Neural progenitor cell (in vitro differentiated cells): ENCODE measurements around the gene SP100. TPM values are rescaled to one million over a fixed set of nuclear protein-coding genes. Genes with fewer than 3 reads are reported as not detected.

ENCODE experiments used
- DNase-seq: peaks from one replicate; pipeline ENCODE4 v3.0.0-alpha.2; 2016; ENCODE audit warnings: low spot score
- H2AFZ ChIP-seq: fragments of 200-600 bp; sonication (generic); replicated peaks from 2 replicates; pipeline ENCODE4 v1.6.1; 2016; ENCODE audit warnings: antibody characterized with exemption
- H3F3A ChIP-seq: fragments of 200-600 bp; sonication (generic); 2 replicates; pipeline ENCODE4 v1.6.1; 2016; ENCODE audit warnings: antibody characterized with exemption, low read depth
- H3K27ac ChIP-seq: fragments of 200-600 bp; sonication (generic); 2 replicates; pipeline ENCODE4 v1.5.1; 2016; ENCODE audit warnings: mild to moderate bottlenecking
- H3K27me3 ChIP-seq: fragments of 200-600 bp; sonication (generic); 2 replicates; pipeline ENCODE4 v1.6.1; 2016; ENCODE audit warnings: mild to moderate bottlenecking, moderate library complexity
- H3K36me3 ChIP-seq: fragments of 200-600 bp; sonication (generic); 2 replicates; pipeline ENCODE4 v1.5.1; 2016
- H3K4me1 ChIP-seq: fragments of 200-600 bp; sonication (generic); 2 replicates; pipeline ENCODE4 v1.6.1; 2016; ENCODE audit warnings: mixed run types
- H3K4me2 ChIP-seq: fragments of 200-600 bp; sonication (generic); 2 replicates; pipeline ENCODE4 v1.6.1; 2016
- H3K4me3 ChIP-seq: fragments of 200-600 bp; sonication (generic); 2 replicates; pipeline ENCODE4 v1.5.1; 2016
- H3K79me2 ChIP-seq: fragments of 200-600 bp; sonication (generic); 2 replicates; pipeline ENCODE4 v1.6.1; 2016; ENCODE audit warnings: low read depth
- H3K9ac ChIP-seq: fragments of 200-600 bp; sonication (generic); 2 replicates; pipeline ENCODE4 v1.6.1; 2016
- H3K9me3 ChIP-seq: fragments of 200-600 bp; sonication (generic); 2 replicates; pipeline ENCODE4 v1.5.1; 2016; ENCODE audit warnings: low read depth
- H4K20me1 ChIP-seq: fragments of 200-600 bp; sonication (generic); 2 replicates; pipeline ENCODE4 v1.6.1; 2016; ENCODE audit warnings: low read depth
- H3K27ac Mint-ChIP-seq: 3 replicates; pipeline ENCODE4 v1.8.0; 2021; ENCODE audit warnings: mixed read lengths
- H3K27me3 Mint-ChIP-seq: 2 replicates; pipeline ENCODE4 v1.8.0; 2022; ENCODE audit warnings: low read depth, mild to moderate bottlenecking, inconsistent platforms, moderate library complexity, mixed read lengths; ENCODE audit not compliant: insufficient read depth
- H3K36me3 Mint-ChIP-seq: 3 replicates; pipeline ENCODE4 v1.8.0; 2021; ENCODE audit warnings: mixed read lengths
- H3K4me1 Mint-ChIP-seq: 3 replicates; pipeline ENCODE4 v1.8.0; 2021; ENCODE audit warnings: mixed read lengths
- H3K4me3 Mint-ChIP-seq: 3 replicates; pipeline ENCODE4 v1.8.0; 2021; ENCODE audit warnings: mild to moderate bottlenecking, moderate library complexity, mixed read lengths
- H3K9me3 Mint-ChIP-seq: 3 replicates; pipeline ENCODE4 v1.8.0; 2020; ENCODE audit warnings: mixed read lengths
- CTCF ChIP-seq: fragments of 200-600 bp; sonication (generic); IDR thresholded peaks from 2 replicates; pipeline ENCODE4 v1.5.1; 2017; ENCODE audit warnings: antibody characterized with exemption, mild to moderate bottlenecking
- EZH2 ChIP-seq: fragments of 200-600 bp; sonication (generic); IDR thresholded peaks from 2 replicates; pipeline ENCODE4 v1.6.1; 2017; ENCODE audit warnings: antibody characterized with exemption, mild to moderate bottlenecking, moderate library complexity
- EZH2phosphoT487 ChIP-seq: fragments of 200-600 bp; sonication (generic); IDR thresholded peaks from 2 replicates; pipeline ENCODE4 v1.6.1; 2017; ENCODE audit warnings: antibody characterized with exemption
- total RNA-seq: library from RNA; depleted of rRNA; stranded (reverse); fragments of >200 nt; gene quantifications from 2 replicates; pipeline ENCODE4 v1.2.3, GENCODE V29; 2015; ENCODE audit warnings: low replicate concordance

Gene SP100
- total RNA-seq, 1 donor from 2014 or later: 0.69 TPM

- TF ChIP-seq CTCF (no peak), EZH2 (no peak), EZH2phosphoT487 (no peak)
- peak overlapping the region; percentile 91 for H3K4me3 Mint-ChIP-seq
- no peak overlapping the region for H3K27ac ChIP-seq
These were observed 3.7 kb upstream of the SP100 start for GRCh38 chr2:230412371-230412711.

DNA sequence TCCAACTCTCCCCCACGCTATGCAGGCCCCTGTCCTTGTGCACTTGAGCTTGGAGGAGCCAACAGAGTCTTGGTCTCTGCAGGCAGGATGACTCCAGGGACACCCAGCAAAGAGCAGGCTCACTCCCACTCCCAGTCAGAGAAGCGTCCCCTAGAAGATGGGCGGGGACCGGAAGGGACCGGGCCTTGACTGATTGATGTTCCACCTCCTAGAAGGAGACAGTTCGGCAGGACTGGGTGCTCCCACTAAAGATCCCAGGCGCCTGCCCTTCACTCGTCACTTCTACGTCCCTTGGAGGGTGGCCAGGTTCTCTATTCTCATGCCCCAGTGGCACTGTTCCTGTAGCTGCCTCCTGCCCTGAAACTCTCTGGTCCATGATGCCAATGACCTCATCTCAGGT lies 3.2 kb upstream of the SP100 start:
- H3K27me3 Mint-ChIP-seq: peaks cover 29% of the 10 kb centered on the region
- no peak overlapping the region for H2AFZ ChIP-seq

More at GRCh38 chr2:230412371-230412711, 3.7 kb upstream of the SP100 start:
- peaks cover 38% of the 10 kb centered on the region for H3K27me3 ChIP-seq
- no peaks in the 10 kb centered on the region for H3K36me3 Mint-ChIP-seq
- no peak overlapping the region for H3K9ac ChIP-seq
- H3K4me3 ChIP-seq: peak overlapping the region; percentile 60
- no peak for DNase-seq
- H2AFZ ChIP-seq: peak overlapping the region; percentile 96
- H3F3A ChIP-seq: no peaks in the 10 kb centered on the region
- H3K4me1 ChIP-seq: no peaks in the 10 kb centered on the region
- H3K9me3 ChIP-seq: no peaks in the 10 kb centered on the region
- H3K27me3 Mint-ChIP-seq: peaks cover 29% of the 10 kb centered on the region
- H3K27ac Mint-ChIP-seq: no peak overlapping the region
- no peaks in the 10 kb centered on the region for H3K36me3 ChIP-seq
- H3K9me3 Mint-ChIP-seq: no peaks in the 10 kb centered on the region
- H3K79me2 ChIP-seq: no peaks in the 10 kb centered on the region
- H3K4me2 ChIP-seq: peak overlapping the region; percentile 78
- H3K4me1 Mint-ChIP-seq: peaks cover 3% of the 10 kb centered on the region
- no peaks in the 10 kb centered on the region for H4K20me1 ChIP-seq

DNA sequence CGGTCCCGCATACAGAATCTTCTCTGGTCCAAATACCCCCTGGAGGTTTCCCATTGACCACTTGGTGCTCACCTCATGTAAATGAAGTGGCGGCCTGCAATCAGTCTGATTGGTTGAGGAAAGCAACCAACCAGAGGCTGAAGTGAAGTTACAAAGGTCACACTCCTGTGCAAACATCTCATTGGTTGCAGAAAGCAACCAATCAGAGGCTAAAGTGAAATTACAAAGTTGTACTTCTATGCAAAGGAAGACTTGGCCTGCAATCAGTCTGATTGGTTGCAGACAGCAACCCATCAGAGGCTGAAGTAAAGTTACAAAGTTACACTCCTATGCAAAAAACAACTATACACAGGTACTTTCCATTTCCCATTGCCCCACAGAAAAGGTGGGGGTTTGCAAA lies 2.5 kb upstream of the SP100 start:
- no peaks in the 10 kb centered on the region for H3K9me3 ChIP-seq
- no peak overlapping the region for H3K4me3 Mint-ChIP-seq
- no peak for TF ChIP-seq EZH2
- no peak for TF ChIP-seq CTCF
- TF ChIP-seq EZH2phosphoT487: no peak
- no peaks in the 10 kb centered on the region for H3F3A ChIP-seq
- no peaks in the 10 kb centered on the region for H3K36me3 Mint-ChIP-seq
- no peak for DNase-seq
- no peak overlapping the region for H3K9ac ChIP-seq
- H2AFZ ChIP-seq: no peak overlapping the region
- peaks cover 25% of the 10 kb centered on the region for H3K27me3 Mint-ChIP-seq
- H4K20me1 ChIP-seq: no peaks in the 10 kb centered on the region
- H3K4me1 ChIP-seq: no peaks in the 10 kb centered on the region
- no peak overlapping the region for H3K4me2 ChIP-seq
- no peak overlapping the region for H3K27ac Mint-ChIP-seq
- no peaks in the 10 kb centered on the region for H3K9me3 Mint-ChIP-seq
- no peak overlapping the region for H3K27ac ChIP-seq
- peaks cover 38% of the 10 kb centered on the region for H3K27me3 ChIP-seq
- no peaks in the 10 kb centered on the region for H3K36me3 ChIP-seq
- H3K4me3 ChIP-seq: no peak overlapping the region
- no peaks in the 10 kb centered on the region for H3K79me2 ChIP-seq
- peaks cover 3% of the 10 kb centered on the region for H3K4me1 Mint-ChIP-seq

More for the DNA sequence above, 3.2 kb upstream of the SP100 start:
- Histone ChIP-seq H4K20me1 (no peaks in the 10 kb centered on the region), H3K27ac (no peak overlapping the region), H3K79me2 (no peaks in the 10 kb centered on the region), H3K9me3 (no peaks in the 10 kb centered on the region), H3K36me3 (no peaks in the 10 kb centered on the region), H3K4me1 (no peaks in the 10 kb centered on the region), H3F3A (no peaks in the 10 kb centered on the region), H3K27me3 (peaks cover 38% of the 10 kb centered on the region), H3K9ac (no peak overlapping the region), H3K4me2 (no peak overlapping the region), H3K4me3 (no peak overlapping the region)
- Mint-ChIP-seq H3K36me3 (no peaks in the 10 kb centered on the region), H3K27ac (no peak overlapping the region), H3K4me3 (no peak overlapping the region), H3K9me3 (no peaks in the 10 kb centered on the region), H3K4me1 (peaks cover 3% of the 10 kb centered on the region)
- no peak for DNase-seq
- TF ChIP-seq CTCF (no peak), EZH2 (no peak), EZH2phosphoT487 (no peak)
